Measurements from ENCODE around the gene SCMH1.

DNA sequence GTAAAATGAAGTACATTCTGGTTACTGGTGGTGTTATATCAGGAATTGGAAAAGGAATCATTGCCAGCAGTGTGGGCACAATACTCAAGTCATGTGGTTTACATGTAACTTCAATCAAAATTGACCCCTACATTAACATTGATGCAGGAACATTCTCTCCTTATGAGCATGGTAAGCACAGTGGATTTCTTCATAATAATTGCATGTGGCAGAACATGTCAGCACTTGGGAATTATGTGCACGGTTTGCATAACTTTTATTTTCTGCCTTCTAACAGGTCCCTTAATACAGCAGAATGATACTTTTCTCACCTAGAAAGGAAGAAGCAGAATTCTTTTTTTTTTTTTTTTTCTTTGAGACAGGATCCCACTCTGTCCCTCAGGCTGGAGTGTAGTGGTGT is 258.8 kb downstream of the SCMH1 start:
- TF ChIP-seq POLR2AphosphoS5 (IDR thresholded peaks at IDR 0.05) (no peak), POLR2A (IDR thresholded peaks at IDR 0.05) (no peak)
- TF ChIP-seq, protein P1, sequence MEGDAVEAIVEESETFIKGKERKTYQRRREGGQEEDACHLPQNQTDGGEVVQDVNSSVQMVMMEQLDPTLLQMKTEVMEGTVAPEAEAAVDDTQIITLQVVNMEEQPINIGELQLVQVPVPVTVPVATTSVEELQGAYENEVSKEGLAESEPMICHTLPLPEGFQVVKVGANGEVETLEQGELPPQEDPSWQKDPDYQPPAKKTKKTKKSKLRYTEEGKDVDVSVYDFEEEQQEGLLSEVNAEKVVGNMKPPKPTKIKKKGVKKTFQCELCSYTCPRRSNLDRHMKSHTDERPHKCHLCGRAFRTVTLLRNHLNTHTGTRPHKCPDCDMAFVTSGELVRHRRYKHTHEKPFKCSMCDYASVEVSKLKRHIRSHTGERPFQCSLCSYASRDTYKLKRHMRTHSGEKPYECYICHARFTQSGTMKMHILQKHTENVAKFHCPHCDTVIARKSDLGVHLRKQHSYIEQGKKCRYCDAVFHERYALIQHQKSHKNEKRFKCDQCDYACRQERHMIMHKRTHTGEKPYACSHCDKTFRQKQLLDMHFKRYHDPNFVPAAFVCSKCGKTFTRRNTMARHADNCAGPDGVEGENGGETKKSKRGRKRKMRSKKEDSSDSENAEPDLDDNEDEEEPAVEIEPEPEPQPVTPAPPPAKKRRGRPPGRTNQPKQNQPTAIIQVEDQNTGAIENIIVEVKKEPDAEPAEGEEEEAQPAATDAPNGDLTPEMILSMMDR (IDR thresholded peaks at IDR 0.05): no peak

Data from breast epithelium (tissue), 3 donors.